Measurements from ENCODE around the gene INSIG2.

Gene INSIG2

DNA sequence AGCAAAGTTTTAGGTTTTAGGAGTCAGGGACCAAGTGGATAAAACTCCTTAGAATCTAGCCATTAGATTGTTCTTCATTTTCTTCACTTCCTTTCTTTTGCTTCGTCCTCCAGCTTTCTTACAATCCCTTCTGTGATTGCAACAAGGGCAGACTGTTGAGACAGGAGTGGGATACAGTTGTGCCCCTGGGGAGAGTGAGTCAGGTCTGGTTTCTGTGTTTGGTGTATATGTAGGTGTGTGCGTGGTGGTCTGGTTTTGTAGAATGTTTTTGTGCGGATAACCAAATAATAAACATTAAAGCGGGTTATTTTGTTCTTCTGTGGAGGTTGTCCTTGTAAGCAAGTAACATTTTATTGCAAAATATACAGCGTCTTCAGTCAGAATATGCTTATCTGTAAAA is 7.3 kb downstream of the INSIG2 start:
- no peaks in the 10 kb centered on the region for H3K9me3 ChIP-seq (ENCODE audit: severe bottlenecking)
- H3K4me1 ChIP-seq (ENCODE audit: insufficient read depth, poor library complexity, severe bottlenecking), result peaks cover 40% of the 10 kb centered on the region
- no peak for ATAC-seq (ENCODE audit: low read depth)
- DNase-seq (ENCODE audit: low spot score), result no peak
- H3K36me3 ChIP-seq (ENCODE audit: low read depth), result peaks cover 38% of the 10 kb centered on the region
- H3K27me3 ChIP-seq (ENCODE audit: insufficient read depth, poor library complexity, severe bottlenecking), result no peaks in the 10 kb centered on the region
- no peak overlapping the region for H3K4me3 ChIP-seq (ENCODE audit: severe bottlenecking)
- peak overlapping the region; percentile 42 for H3K27ac ChIP-seq (ENCODE audit: poor library complexity, severe bottlenecking)
- TF ChIP-seq, protein P1, sequence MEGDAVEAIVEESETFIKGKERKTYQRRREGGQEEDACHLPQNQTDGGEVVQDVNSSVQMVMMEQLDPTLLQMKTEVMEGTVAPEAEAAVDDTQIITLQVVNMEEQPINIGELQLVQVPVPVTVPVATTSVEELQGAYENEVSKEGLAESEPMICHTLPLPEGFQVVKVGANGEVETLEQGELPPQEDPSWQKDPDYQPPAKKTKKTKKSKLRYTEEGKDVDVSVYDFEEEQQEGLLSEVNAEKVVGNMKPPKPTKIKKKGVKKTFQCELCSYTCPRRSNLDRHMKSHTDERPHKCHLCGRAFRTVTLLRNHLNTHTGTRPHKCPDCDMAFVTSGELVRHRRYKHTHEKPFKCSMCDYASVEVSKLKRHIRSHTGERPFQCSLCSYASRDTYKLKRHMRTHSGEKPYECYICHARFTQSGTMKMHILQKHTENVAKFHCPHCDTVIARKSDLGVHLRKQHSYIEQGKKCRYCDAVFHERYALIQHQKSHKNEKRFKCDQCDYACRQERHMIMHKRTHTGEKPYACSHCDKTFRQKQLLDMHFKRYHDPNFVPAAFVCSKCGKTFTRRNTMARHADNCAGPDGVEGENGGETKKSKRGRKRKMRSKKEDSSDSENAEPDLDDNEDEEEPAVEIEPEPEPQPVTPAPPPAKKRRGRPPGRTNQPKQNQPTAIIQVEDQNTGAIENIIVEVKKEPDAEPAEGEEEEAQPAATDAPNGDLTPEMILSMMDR (IDR thresholded peaks at IDR 0.05; ENCODE audit: poor library complexity, severe bottlenecking), result no peak

DNA sequence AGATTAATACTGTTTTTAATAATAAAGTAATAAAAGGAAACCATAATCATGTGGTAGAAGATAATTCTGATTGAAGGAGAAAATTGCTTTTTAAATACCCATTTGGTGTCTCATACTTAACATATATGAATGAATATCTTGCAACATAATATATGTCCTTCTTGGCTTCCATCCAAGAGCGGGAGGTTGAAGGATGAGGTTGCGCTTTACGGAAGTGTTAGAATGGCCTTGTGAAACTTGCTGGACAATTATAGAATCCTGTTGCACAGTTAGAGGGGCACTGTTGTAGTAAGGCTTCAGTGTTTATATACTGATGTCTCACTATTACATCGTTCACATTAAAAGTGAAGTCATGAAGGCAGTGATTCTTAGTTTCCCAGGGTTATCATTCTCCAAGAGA is 9.4 kb downstream of the INSIG2 start:
- no peak overlapping the region for H3K4me3 ChIP-seq (ENCODE audit: severe bottlenecking)
- peak overlapping the region; percentile 42 for H3K27ac ChIP-seq (ENCODE audit: poor library complexity, severe bottlenecking)
- TF ChIP-seq, protein P1 (IDR thresholded peaks at IDR 0.05; ENCODE audit: poor library complexity, severe bottlenecking), result no peak
- H3K4me1 ChIP-seq (ENCODE audit: insufficient read depth, poor library complexity, severe bottlenecking), result peaks cover 46% of the 10 kb centered on the region
- peaks cover 49% of the 10 kb centered on the region for H3K36me3 ChIP-seq (ENCODE audit: low read depth)
- no peaks in the 10 kb centered on the region for H3K9me3 ChIP-seq (ENCODE audit: severe bottlenecking)
- ATAC-seq (ENCODE audit: low read depth), result peak; percentile 80
- DNase-seq (ENCODE audit: low spot score), result no peak
- no peaks in the 10 kb centered on the region for H3K27me3 ChIP-seq (ENCODE audit: insufficient read depth, poor library complexity, severe bottlenecking)

DNA sequence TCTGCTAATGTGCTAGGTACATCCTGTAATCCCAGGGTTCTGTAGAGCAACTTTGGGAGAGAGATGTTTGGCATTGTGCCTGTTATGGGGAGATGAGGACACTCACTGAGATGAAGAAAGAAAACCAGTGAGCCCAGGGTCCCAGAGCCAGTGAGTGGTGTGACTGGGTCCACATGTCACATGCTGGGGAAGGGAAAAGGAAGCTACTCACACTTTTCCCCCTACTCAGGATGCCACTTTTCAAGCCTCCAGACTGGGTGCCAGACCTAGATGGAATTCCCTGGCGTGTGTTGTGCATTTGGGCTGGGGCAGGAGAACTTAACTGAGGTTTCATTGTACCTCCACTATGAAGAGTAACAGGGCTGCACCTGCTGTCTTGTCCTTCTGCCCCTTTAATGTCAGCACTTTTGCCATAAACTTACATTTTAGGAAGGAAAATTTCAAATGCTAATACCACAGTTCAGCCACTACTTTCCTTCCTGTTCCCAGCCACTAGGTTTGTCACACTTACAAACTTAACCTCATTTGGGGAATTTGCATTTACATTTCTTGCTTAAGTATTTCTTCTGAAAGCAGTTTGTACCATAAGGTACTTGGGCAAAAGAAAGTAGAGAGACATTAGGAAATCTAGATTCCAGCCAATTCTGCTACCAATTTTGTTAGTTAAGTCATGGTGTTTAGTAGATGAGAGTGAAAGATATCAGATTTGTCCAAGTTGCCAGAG is 10.2 kb downstream of the INSIG2 start:
- Histone ChIP-seq H3K4me3 (ENCODE audit: severe bottlenecking) (no peak overlapping the region), H3K27ac (ENCODE audit: poor library complexity, severe bottlenecking) (peak overlapping the region; percentile 42), H3K36me3 (ENCODE audit: low read depth) (peaks cover 54% of the 10 kb centered on the region), H3K4me1 (ENCODE audit: insufficient read depth, poor library complexity, severe bottlenecking) (peaks cover 54% of the 10 kb centered on the region), H3K9me3 (ENCODE audit: severe bottlenecking) (no peaks in the 10 kb centered on the region), H3K27me3 (ENCODE audit: insufficient read depth, poor library complexity, severe bottlenecking) (no peaks in the 10 kb centered on the region)
- no peak for DNase-seq (ENCODE audit: low spot score)
- TF ChIP-seq, protein P1 (IDR thresholded peaks at IDR 0.05; ENCODE audit: poor library complexity, severe bottlenecking), result no peak
- no peak for ATAC-seq (ENCODE audit: low read depth)

DNA sequence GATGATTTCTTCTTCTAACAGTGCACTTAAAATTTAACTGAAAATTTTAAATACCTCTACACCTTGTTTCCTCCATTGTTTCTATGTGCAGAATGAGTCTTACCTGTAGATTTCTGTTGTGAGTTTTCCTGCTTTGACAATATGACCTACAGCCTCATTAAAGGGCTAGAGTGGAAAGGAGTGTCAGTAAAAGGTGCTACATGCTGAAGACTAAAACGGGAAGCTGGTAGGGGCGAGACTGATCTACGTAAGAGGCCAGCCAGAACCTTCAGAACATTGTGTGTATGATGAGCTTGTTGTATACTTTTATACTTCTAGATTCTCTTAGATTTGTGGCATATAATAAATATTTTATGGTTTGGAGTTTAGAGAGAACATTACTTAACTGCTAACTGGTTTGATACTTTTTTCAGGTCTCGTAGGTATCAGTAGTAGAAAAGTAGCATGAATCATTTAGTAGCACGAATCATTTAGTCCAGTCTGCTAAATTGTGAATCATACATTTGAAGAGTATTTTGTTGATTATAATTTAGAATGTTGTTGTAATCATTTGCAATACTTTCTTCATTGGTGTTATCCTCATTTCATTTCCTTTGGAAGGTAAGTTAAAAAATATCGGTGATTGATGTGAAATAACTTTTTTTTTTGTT is 14.3 kb downstream of the INSIG2 start:
- no peak overlapping the region for H3K4me3 ChIP-seq (ENCODE audit: severe bottlenecking)
- no peaks in the 10 kb centered on the region for H3K9me3 ChIP-seq (ENCODE audit: severe bottlenecking)
- no peaks in the 10 kb centered on the region for H3K27me3 ChIP-seq (ENCODE audit: insufficient read depth, poor library complexity, severe bottlenecking)
- TF ChIP-seq, protein P1 (IDR thresholded peaks at IDR 0.05; ENCODE audit: poor library complexity, severe bottlenecking), result no peak
- peaks cover 29% of the 10 kb centered on the region for H3K4me1 ChIP-seq (ENCODE audit: insufficient read depth, poor library complexity, severe bottlenecking)
- peak overlapping the region; percentile 82 for H3K27ac ChIP-seq (ENCODE audit: poor library complexity, severe bottlenecking)
- peaks cover 74% of the 10 kb centered on the region for H3K36me3 ChIP-seq (ENCODE audit: low read depth)
- ATAC-seq (ENCODE audit: low read depth) (peak; percentile 91), DNase-seq (ENCODE audit: low spot score) (no peak)
